Glutamatergic neuron (in vitro differentiated cells): ENCODE data around the gene XYLB. TPM values are rescaled to one million over a fixed set of nuclear protein-coding genes. Genes with fewer than 3 reads are reported as not detected.

Experiments
- DNase-seq: peaks from one replicate; pipeline ENCODE4 v3.0.0; 2022
- H3K27ac Mint-ChIP-seq: one replicate; pipeline ENCODE4 v1.8.0; 2020; ENCODE audit warnings: mild to moderate bottlenecking, mixed read lengths, inconsistent platforms; ENCODE audit not compliant: unreplicated experiment
- H3K27me3 Mint-ChIP-seq: one replicate; pipeline ENCODE4 v1.8.0; 2020; ENCODE audit warnings: mild to moderate bottlenecking, moderate library complexity, mixed read lengths, inconsistent platforms; ENCODE audit not compliant: unreplicated experiment
- H3K36me3 Mint-ChIP-seq: one replicate; pipeline ENCODE4 v1.8.0; 2020; ENCODE audit warnings: mild to moderate bottlenecking, mixed read lengths, inconsistent platforms; ENCODE audit not compliant: unreplicated experiment
- H3K4me1 Mint-ChIP-seq: one replicate; pipeline ENCODE4 v1.8.0; 2020; ENCODE audit warnings: mild to moderate bottlenecking, low read depth, mixed read lengths, inconsistent platforms; ENCODE audit not compliant: unreplicated experiment
- H3K4me3 Mint-ChIP-seq: one replicate; pipeline ENCODE4 v1.8.0; 2020; ENCODE audit warnings: mild to moderate bottlenecking, mixed read lengths, inconsistent platforms; ENCODE audit not compliant: unreplicated experiment
- H3K9me3 Mint-ChIP-seq: one replicate; pipeline ENCODE4 v1.8.0; 2020; ENCODE audit warnings: mild to moderate bottlenecking, moderate library complexity, mixed read lengths, inconsistent platforms; ENCODE audit not compliant: unreplicated experiment
- total RNA-seq: library from RNA; stranded (reverse); fragmentation: NEBNext Ultra II Directional; extraction: Animal tissue kit (Norgen Biotek cat#: 25700); gene quantifications from one replicate; pipeline ENCODE4 v1.2.1, GENCODE V29; 2021; ENCODE audit not compliant: unreplicated experiment
- TF ChIP-seq, protein P1 (sequence below): fragments of 200-600 bp; sonication (generic); IDR thresholded peaks from one replicate; pipeline ENCODE4 v1.5.0; 2021; ENCODE audit not compliant: partially characterized antibody, unreplicated experiment

Gene XYLB
- total RNA-seq, 1 donor from 2014 or later = 2.6 TPM

DNA sequence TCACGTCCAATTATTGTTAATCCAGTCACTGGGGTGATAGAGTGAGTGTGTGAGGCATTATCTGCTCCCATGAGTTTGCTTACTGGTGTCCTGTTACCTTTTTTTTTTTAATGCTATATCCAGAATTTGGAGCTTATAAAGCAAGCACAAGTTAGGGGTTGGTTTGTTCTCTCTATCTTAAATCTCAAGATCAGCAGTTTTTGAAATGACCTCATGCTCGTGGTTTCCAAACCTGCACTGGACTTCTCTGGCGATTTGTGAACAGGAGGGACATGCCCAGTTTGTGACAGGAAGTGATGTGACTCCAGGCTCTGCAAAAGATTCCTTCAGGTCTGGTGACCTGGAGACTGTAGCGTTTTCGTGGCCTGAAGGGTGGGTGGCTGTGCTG lies 25.6 kb downstream of the XYLB start:
- Mint-ChIP-seq H3K27me3 (peaks cover 3% of the 10 kb centered on the region), H3K9me3 (peaks cover 4% of the 10 kb centered on the region), H3K4me1 (no peaks in the 10 kb centered on the region), H3K27ac (no peak overlapping the region), H3K36me3 (peaks cover 7% of the 10 kb centered on the region), H3K4me3 (no peak overlapping the region)
- no peak for DNase-seq
- TF ChIP-seq, protein P1, sequence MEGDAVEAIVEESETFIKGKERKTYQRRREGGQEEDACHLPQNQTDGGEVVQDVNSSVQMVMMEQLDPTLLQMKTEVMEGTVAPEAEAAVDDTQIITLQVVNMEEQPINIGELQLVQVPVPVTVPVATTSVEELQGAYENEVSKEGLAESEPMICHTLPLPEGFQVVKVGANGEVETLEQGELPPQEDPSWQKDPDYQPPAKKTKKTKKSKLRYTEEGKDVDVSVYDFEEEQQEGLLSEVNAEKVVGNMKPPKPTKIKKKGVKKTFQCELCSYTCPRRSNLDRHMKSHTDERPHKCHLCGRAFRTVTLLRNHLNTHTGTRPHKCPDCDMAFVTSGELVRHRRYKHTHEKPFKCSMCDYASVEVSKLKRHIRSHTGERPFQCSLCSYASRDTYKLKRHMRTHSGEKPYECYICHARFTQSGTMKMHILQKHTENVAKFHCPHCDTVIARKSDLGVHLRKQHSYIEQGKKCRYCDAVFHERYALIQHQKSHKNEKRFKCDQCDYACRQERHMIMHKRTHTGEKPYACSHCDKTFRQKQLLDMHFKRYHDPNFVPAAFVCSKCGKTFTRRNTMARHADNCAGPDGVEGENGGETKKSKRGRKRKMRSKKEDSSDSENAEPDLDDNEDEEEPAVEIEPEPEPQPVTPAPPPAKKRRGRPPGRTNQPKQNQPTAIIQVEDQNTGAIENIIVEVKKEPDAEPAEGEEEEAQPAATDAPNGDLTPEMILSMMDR = no peak

GRCh38 chr3:38374221-38374620 lies 27.6 kb downstream of the XYLB start:
- Mint-ChIP-seq H3K4me3 (no peak overlapping the region), H3K36me3 (peaks cover 12% of the 10 kb centered on the region), H3K4me1 (no peaks in the 10 kb centered on the region), H3K27me3 (peaks cover 3% of the 10 kb centered on the region), H3K27ac (no peak overlapping the region), H3K9me3 (no peaks in the 10 kb centered on the region)
- TF ChIP-seq, protein P1 = no peak
- no peak for DNase-seq

GRCh38 chr3:38375072-38375471 lies 28.5 kb downstream of the XYLB start:
- Mint-ChIP-seq H3K27me3 (peaks cover 3% of the 10 kb centered on the region), H3K4me1 (no peaks in the 10 kb centered on the region), H3K36me3 (peaks cover 12% of the 10 kb centered on the region), H3K27ac (no peak overlapping the region), H3K9me3 (no peaks in the 10 kb centered on the region), H3K4me3 (no peak overlapping the region)
- no peak for DNase-seq
- TF ChIP-seq, protein P1 = no peak

- peaks cover 12% of the 10 kb centered on the region for H3K36me3 Mint-ChIP-seq
- peaks cover 3% of the 10 kb centered on the region for H3K27me3 Mint-ChIP-seq
- no peak overlapping the region for H3K4me3 Mint-ChIP-seq
- TF ChIP-seq, protein P1 = no peak
- H3K9me3 Mint-ChIP-seq = no peaks in the 10 kb centered on the region
- no peaks in the 10 kb centered on the region for H3K4me1 Mint-ChIP-seq
- H3K27ac Mint-ChIP-seq = no peak overlapping the region
- no peak for DNase-seq
Measured at GRCh38 chr3:38375488-38376097, 29.0 kb downstream of the XYLB start.

GRCh38 chr3:38376098-38376816 lies 29.7 kb downstream of the XYLB start:
- peaks cover 12% of the 10 kb centered on the region for H3K36me3 Mint-ChIP-seq
- H3K27me3 Mint-ChIP-seq = peaks cover 3% of the 10 kb centered on the region
- DNase-seq = no peak
- H3K4me3 Mint-ChIP-seq = no peak overlapping the region
- no peaks in the 10 kb centered on the region for H3K4me1 Mint-ChIP-seq
- no peaks in the 10 kb centered on the region for H3K9me3 Mint-ChIP-seq
- no peak overlapping the region for H3K27ac Mint-ChIP-seq
- TF ChIP-seq, protein P1 = no peak
